Smooth muscle cell (in vitro differentiated cells): ENCODE results near the gene NAA30. TPM values are rescaled to one million over a fixed set of nuclear protein-coding genes. Genes with fewer than 3 reads are reported as not detected.

Experiments
- DNase-seq: peaks from one replicate; lab custom pipeline; 2025; ENCODE audit not compliant: unreplicated experiment; lab: John Stamatoyannopoulos, UW
- H2AFZ ChIP-seq: fragments of 200-600 bp; sonication (generic); 2 replicates; pipeline ENCODE4 v1.6.0; 2016; ENCODE audit warnings: antibody characterized with exemption, low read depth, mild to moderate bottlenecking
- H3F3A ChIP-seq: fragments of 200-600 bp; sonication (generic); 2 replicates; pipeline ENCODE4 v1.6.0; 2017; ENCODE audit warnings: antibody characterized with exemption, low read depth
- H3K27ac ChIP-seq: fragments of 200-600 bp; sonication (generic); 2 replicates; pipeline ENCODE4 v1.5.1; 2016; ENCODE audit warnings: low read depth, mild to moderate bottlenecking
- H3K27me3 ChIP-seq: fragments of 200-600 bp; sonication (generic); 2 replicates; pipeline ENCODE4 v1.6.1; 2016; ENCODE audit warnings: low read depth, mild to moderate bottlenecking
- H3K36me3 ChIP-seq: fragments of 200-600 bp; sonication (generic); 2 replicates; pipeline ENCODE4 v1.5.1; 2016; ENCODE audit warnings: low read depth
- H3K4me1 ChIP-seq: fragments of 200-600 bp; sonication (generic); 2 replicates; pipeline ENCODE4 v1.5.1; 2016; ENCODE audit warnings: low read depth
- H3K4me2 ChIP-seq: fragments of 200-600 bp; sonication (generic); 2 replicates; pipeline ENCODE4 v1.6.0; 2016; ENCODE audit warnings: mild to moderate bottlenecking
- H3K4me3 ChIP-seq: fragments of 200-600 bp; sonication (generic); 2 replicates; pipeline ENCODE4 v1.5.1; 2016; ENCODE audit warnings: mild to moderate bottlenecking
- H3K79me2 ChIP-seq: fragments of 200-600 bp; sonication (generic); 2 replicates; pipeline ENCODE4 v1.6.0; 2016; ENCODE audit warnings: low read depth, mild to moderate bottlenecking
- H3K9ac ChIP-seq: fragments of 200-600 bp; sonication (generic); 2 replicates; pipeline ENCODE4 v1.6.0; 2016; ENCODE audit warnings: low read depth
- H3K9me3 ChIP-seq: fragments of 200-600 bp; sonication (generic); replicated peaks from 2 replicates; pipeline ENCODE4 v1.5.1; 2016; ENCODE audit warnings: low read depth
- H4K20me1 ChIP-seq: fragments of 200-600 bp; sonication (generic); 2 replicates; pipeline ENCODE4 v1.6.0; 2016; ENCODE audit warnings: low read depth
- CTCF ChIP-seq: fragments of 200-600 bp; sonication (generic); IDR thresholded peaks from 2 replicates; pipeline ENCODE4 v1.5.1; 2017; ENCODE audit warnings: borderline replicate concordance, mild to moderate bottlenecking, antibody characterized with exemption; ENCODE audit not compliant: insufficient read depth, poor library complexity, severe bottlenecking
- WGBS: methylation state at CpG from one replicate; pipeline ENCODE4 v1.1.7; 2016; ENCODE audit warnings: low lambda C conversion rate; 5-methylcytosine and 5-hydroxymethylcytosine counted together
- polyA plus RNA-seq: library from polyadenylated mRNA; unstranded; fragments of >200 nt; fragmentation: Nextera tagmentation; extraction: Ambion mirVana; gene quantifications from 2 replicates; pipeline ENCODE4 v1.2.1, GENCODE V29; 2016
- total RNA-seq: library from RNA; depleted of rRNA; stranded (reverse); fragments of >200 nt; gene quantifications from 2 replicates; pipeline ENCODE4 v1.2.3, GENCODE V29; 2014

The NAA30 gene
- total and polyA plus RNA-seq, 2 experiments from 2014 or later: 7.4 to 24.0 TPM

GRCh38 chr14:57391517-57392195 lies 1.3 kb downstream of the NAA30 start:
- no peaks in the 10 kb centered on the region for H3K9me3 ChIP-seq
- WGBS: 27% methylated on average over 23 of the region's 23 CpGs
- peaks cover 55% of the 10 kb centered on the region for H3K79me2 ChIP-seq
- peaks cover 55% of the 10 kb centered on the region for H4K20me1 ChIP-seq
- peak overlapping the region; percentile 85 for H3K9ac ChIP-seq
- H3K27ac ChIP-seq: peak overlapping the region; percentile 45
- H3K4me3 ChIP-seq: peak overlapping the region; percentile 92
- H3F3A ChIP-seq: no peaks in the 10 kb centered on the region
- TF ChIP-seq CTCF: no peak
- peaks cover 27% of the 10 kb centered on the region for H3K4me1 ChIP-seq
- H2AFZ ChIP-seq: peak overlapping the region; percentile 97
- no peak for DNase-seq
- peak overlapping the region; percentile 99 for H3K4me2 ChIP-seq
- peaks cover 3% of the 10 kb centered on the region for H3K36me3 ChIP-seq
- no peaks in the 10 kb centered on the region for H3K27me3 ChIP-seq

DNA sequence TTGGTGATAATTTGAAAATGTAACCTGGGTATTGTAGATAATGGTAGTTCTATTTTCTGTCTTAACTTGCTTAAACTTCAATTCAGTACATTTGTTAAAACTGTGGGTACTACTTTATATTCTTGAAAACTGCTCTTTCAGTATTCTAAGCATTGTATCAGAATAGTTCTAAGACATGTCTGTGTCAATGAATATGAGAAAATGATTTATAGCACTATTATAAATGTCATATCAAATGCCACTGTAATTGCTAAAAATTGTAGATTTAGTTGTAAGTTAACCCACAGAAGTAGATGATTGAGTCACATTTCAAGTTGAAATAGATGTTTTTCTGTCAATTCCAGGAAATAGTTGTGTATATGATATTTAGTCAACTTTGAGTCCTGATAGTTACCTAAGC lies 2.4 kb downstream of the NAA30 start:
- Histone ChIP-seq H3K36me3 (peaks cover 5% of the 10 kb centered on the region), H3K4me1 (peaks cover 27% of the 10 kb centered on the region), H2AFZ (no peak overlapping the region), H3K9ac (peak overlapping the region; percentile 85), H3K4me3 (peak overlapping the region; percentile 92), H3K27ac (no peak overlapping the region), H3F3A (no peaks in the 10 kb centered on the region), H3K27me3 (no peaks in the 10 kb centered on the region), H4K20me1 (peaks cover 55% of the 10 kb centered on the region), H3K79me2 (peaks cover 55% of the 10 kb centered on the region), H3K4me2 (peak overlapping the region; percentile 99), H3K9me3 (no peaks in the 10 kb centered on the region)
- no peak for DNase-seq
- no peak for TF ChIP-seq CTCF

GRCh38 chr14:57400556-57401494 lies 10.4 kb downstream of the NAA30 start:
- Histone ChIP-seq H3K4me1 (no peaks in the 10 kb centered on the region), H2AFZ (no peak overlapping the region), H3K79me2 (peaks cover 20% of the 10 kb centered on the region), H3K36me3 (peaks cover 19% of the 10 kb centered on the region), H3F3A (no peaks in the 10 kb centered on the region), H4K20me1 (peaks cover 44% of the 10 kb centered on the region), H3K4me3 (no peak overlapping the region), H3K9me3 (no peaks in the 10 kb centered on the region), H3K27me3 (no peaks in the 10 kb centered on the region), H3K27ac (no peak overlapping the region), H3K9ac (no peak overlapping the region), H3K4me2 (no peak overlapping the region)
- TF ChIP-seq CTCF: no peak
- no peak for DNase-seq
- WGBS: 93% methylated on average over 4 of the region's 4 CpGs
